GM21381 (cell line): ENCODE data around the gene MPV17L2.

Source experiments
- ATAC-seq: cut with Tn5 transposase; IDR thresholded peaks from one replicate; pipeline ENCODE4 v1.9.1; 2021; ENCODE audit warnings: mild to moderate bottlenecking, moderate library complexity; ENCODE audit not compliant: unreplicated experiment

MPV17L2 gene

GRCh38 chr19:18160493-18160970 is 32.5 kb upstream of the MPV17L2 start:
- ATAC-seq: no peak

GRCh38 chr19:18160971-18161635 is 31.9 kb upstream of the MPV17L2 start:
- ATAC-seq: peak; percentile 59

- no peak for ATAC-seq
These were observed 31.4 kb upstream of the MPV17L2 start for GRCh38 chr19:18161636-18162002.

GRCh38 chr19:18164072-18164471 is 28.9 kb upstream of the MPV17L2 start:
- no peak for ATAC-seq

- ATAC-seq: no peak
These were observed 27.0 kb upstream of the MPV17L2 start for GRCh38 chr19:18165794-18166544.

- ATAC-seq: no peak
These were observed 26.0 kb upstream of the MPV17L2 start for GRCh38 chr19:18167011-18167410.

GRCh38 chr19:18167975-18168645 is 24.9 kb upstream of the MPV17L2 start:
- no peak for ATAC-seq

- ATAC-seq: no peak
These were observed 24.2 kb upstream of the MPV17L2 start for GRCh38 chr19:18168673-18169381.

GRCh38 chr19:18170714-18171255 is 22.2 kb upstream of the MPV17L2 start:
- ATAC-seq: no peak

GRCh38 chr19:18171605-18172327 is 21.3 kb upstream of the MPV17L2 start:
- no peak for ATAC-seq

GRCh38 chr19:18172331-18173053 is 20.5 kb upstream of the MPV17L2 start:
- ATAC-seq: no peak

- peak; percentile 1 for ATAC-seq
These were observed 19.9 kb upstream of the MPV17L2 start for GRCh38 chr19:18173054-18173571.

GRCh38 chr19:18173572-18174288 is 19.3 kb upstream of the MPV17L2 start, which contains the start of gene IFI30:
Gene IFI30 (plus strand): TSS chr19:18173813. CDS start chr19:18173842, 29 bp downstream.
- peak; percentile 41 for ATAC-seq

- ATAC-seq: no peak
These were observed 18.0 kb upstream of the MPV17L2 start for GRCh38 chr19:18174983-18175382.

GRCh38 chr19:18176367-18177310 is 16.4 kb upstream of the MPV17L2 start:
- ATAC-seq: no peak

- ATAC-seq: no peak
These were observed 13.1 kb upstream of the MPV17L2 start for GRCh38 chr19:18179957-18180356.

- no peak for ATAC-seq
These were observed 9.5 kb upstream of the MPV17L2 start for GRCh38 chr19:18183529-18183928.
